ENCODE data around the gene EIF4G3. TPM values are rescaled to one million over a fixed set of nuclear protein-coding genes. Genes with fewer than 3 reads are reported as not detected.

EIF4G3 gene
- total RNA-seq, 1 experiment from 2014 or later, result 72.0 TPM

- Histone ChIP-seq H3K27me3 (ENCODE audit: insufficient read depth, low read length) (no peaks in the 10 kb centered on the region), H4K8ac (replicated peaks; ENCODE audit: insufficient read length, low read depth, low read length) (no peak overlapping the region), H3K9me3 (ENCODE audit: control insufficient read depth, low read depth, low read length) (no peaks in the 10 kb centered on the region), H2BK15ac (ENCODE audit: low read depth, low read length) (no peak overlapping the region), H3K23ac (ENCODE audit: insufficient read length, low read depth, low read length) (no peak overlapping the region), H3K4me2 (ENCODE audit: insufficient read depth, insufficient read length, low read length) (no peak overlapping the region), H4K91ac (ENCODE audit: insufficient read length, low read depth, low read length) (no peak overlapping the region), H3K79me2 (ENCODE audit: insufficient read depth, low read length) (no peaks in the 10 kb centered on the region; the same call in 1 of the 2 replicates), H3K79me1 (ENCODE audit: insufficient read depth, low read depth, low read length, poor library complexity, severe bottlenecking) (peaks cover 5% of the 10 kb centered on the region), H3K4ac (ENCODE audit: low read depth, low read length) (no peak overlapping the region), H4K20me1 (ENCODE audit: control insufficient read depth, insufficient read depth, insufficient read length) (no peaks in the 10 kb centered on the region), H3K18ac (ENCODE audit: insufficient read length, low read depth, low read length) (no peak overlapping the region), H2AFZ (ENCODE audit: low read length) (no peak overlapping the region), H3K9ac (ENCODE audit: extremely low read depth, insufficient read length, low read length) (no peak overlapping the region), H2BK5ac (ENCODE audit: insufficient read length, low read length) (no peak overlapping the region), H2BK12ac (ENCODE audit: insufficient read length, low read depth, low read length) (no peak overlapping the region), H2BK120ac (ENCODE audit: low read depth, low read length, poor library complexity, severe bottlenecking) (no peak overlapping the region), H2BK20ac (ENCODE audit: low read depth, low read length, poor library complexity, severe bottlenecking) (no peak overlapping the region), H3K23me2 (ENCODE audit: insufficient read length, low read depth, low read length, poor library complexity, severe bottlenecking) (no peaks in the 10 kb centered on the region), H3K4me1 (ENCODE audit: insufficient read depth, low read length) (no peaks in the 10 kb centered on the region), H3K14ac (ENCODE audit: insufficient read depth, low read length) (no peak overlapping the region), H3K56ac (ENCODE audit: insufficient read length, low read depth, low read length) (no peak overlapping the region), H4K5ac (ENCODE audit: insufficient read length, low read depth, low read length) (no peak overlapping the region), H2AK5ac (ENCODE audit: insufficient read length, low read length) (no peak overlapping the region), H3K27ac (ENCODE audit: insufficient read length, low read depth, low read length) (no peak overlapping the region), H3T11ph (ENCODE audit: low read length) (no peak overlapping the region)
- Mint-ChIP-seq H3K27ac (no peak overlapping the region), H3K36me3 (ENCODE audit: insufficient read depth in 1 of 3, low read depth in 3 of 3) (peaks cover 23 to 34% (median 27%) of the 10 kb centered on the region in 3 experiments), H3K9me3 (peaks cover 6 to 14% of the 10 kb centered on the region in 2 experiments; a peak in 4 of 5 replicates), H3K4me3 (no peak overlapping the region), H3K4me1 (peaks cover 0 to 3% of the 10 kb centered on the region in 2 experiments; a peak in 1 of 4 replicates), H3K27me3 (ENCODE audit: low read depth) (no peaks in the 10 kb centered on the region)
- WGBS (ENCODE audit: extremely low coverage, insufficient read length, low lambda C conversion rate), result no CpG with 5 or more reads among the region's 12 CpGs
- no peak for DNase-seq
- no peak for TF ChIP-seq CTCF (conservative IDR thresholded peaks at IDR 0.05)
These were observed 148.1 kb downstream of the EIF4G3 start for GRCh38 chr1:21028520-21029145.
